EH (cell line): ENCODE measurements around the gene EYA3.

Source experiments
- DNase-seq: peaks from one replicate; pipeline ENCODE4 v3.0.0-alpha.2; 2015; ENCODE audit warnings: low read depth

EYA3 gene

GRCh38 chr1:28112388-28113241 lies 24.2 kb upstream of the EYA3 start:
- peak; percentile 92 for DNase-seq

DNA sequence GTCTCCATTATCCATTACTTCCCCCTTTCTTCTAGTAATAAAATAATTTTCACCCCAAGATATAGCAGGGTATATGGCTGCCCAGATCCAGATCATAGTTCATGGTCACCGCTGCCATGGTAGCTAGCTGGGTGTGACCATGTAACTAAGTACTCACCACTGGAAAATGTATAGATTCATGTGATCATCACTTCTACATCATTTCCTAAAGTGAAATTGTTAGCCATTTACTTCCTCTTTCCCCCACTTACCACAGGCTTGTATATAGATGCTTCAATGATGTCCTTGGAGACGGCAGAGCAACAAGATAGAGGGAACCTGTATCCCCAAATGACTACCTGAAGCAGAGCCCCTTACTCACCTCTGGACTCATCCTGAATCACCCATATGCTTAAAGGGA lies 22.7 kb upstream of the EYA3 start:
- DNase-seq: no peak

DNA sequence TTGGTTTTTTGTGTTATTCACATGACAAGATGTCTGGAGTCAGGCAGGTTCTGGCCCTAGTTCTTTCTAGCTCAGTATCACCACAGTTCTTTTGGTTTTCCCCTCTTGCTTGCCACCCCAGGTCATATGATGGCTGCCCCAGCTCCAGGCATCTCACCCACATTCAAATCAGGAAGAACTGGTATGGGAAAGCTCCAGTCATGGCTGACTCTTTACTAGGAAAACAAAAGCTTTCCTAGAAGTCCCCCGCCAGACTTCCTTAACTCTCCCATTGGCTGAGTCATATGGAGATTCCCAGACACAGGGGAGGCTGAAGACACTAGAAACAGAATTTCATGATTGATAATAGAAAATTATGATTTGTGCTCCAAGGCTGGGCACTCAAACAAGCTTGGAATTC lies 22.1 kb upstream of the EYA3 start:
- peak; percentile 58 for DNase-seq

DNA sequence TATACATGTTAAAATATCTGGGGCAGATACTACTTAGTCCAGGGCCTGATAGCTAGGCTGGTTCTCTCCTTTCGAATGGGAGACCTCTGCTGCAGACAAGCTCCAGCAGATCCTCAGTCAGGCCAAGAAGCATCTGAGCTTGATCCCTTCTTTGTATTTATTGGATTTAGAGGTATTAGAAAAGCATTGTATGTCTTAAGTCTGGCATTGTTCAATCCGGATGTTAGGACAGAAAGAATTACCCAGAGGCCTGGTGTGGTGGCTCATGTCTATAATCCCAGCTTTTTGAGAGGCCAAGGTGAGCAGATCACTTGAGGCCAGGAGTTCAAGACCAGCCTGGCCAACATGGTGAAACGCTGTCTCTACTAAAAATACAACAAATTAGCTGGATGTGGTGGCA lies 21.2 kb upstream of the EYA3 start:
- no peak for DNase-seq

DNA sequence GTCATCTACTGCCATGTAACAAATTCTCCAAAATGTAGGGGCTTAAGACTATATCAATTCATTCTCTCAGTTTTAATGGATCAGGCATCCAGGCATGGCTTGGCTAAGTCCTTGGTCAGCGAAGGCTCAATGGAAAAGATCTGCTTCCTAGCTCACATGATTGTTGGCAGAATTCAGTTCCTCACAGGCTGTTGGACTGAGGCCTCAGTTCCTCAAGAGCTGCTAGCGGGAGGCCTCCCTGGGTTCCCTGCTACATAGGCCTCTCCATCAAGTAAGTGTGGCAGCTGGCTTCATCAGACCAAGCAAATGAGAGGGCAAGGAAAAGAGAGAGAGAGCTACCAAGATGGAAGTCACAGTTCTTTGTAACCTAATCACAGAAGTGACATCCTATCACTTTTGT lies 19.6 kb upstream of the EYA3 start:
- no peak for DNase-seq

GRCh38 chr1:28104866-28105467 lies 16.6 kb upstream of the EYA3 start:
- DNase-seq: peak; percentile 75

- DNase-seq: peak; percentile 11
Observed at GRCh38 chr1:28102189-28102588, 13.8 kb upstream of the EYA3 start.

GRCh38 chr1:28099050-28099769 lies 10.8 kb upstream of the EYA3 start:
- peak; percentile 67 for DNase-seq

DNA sequence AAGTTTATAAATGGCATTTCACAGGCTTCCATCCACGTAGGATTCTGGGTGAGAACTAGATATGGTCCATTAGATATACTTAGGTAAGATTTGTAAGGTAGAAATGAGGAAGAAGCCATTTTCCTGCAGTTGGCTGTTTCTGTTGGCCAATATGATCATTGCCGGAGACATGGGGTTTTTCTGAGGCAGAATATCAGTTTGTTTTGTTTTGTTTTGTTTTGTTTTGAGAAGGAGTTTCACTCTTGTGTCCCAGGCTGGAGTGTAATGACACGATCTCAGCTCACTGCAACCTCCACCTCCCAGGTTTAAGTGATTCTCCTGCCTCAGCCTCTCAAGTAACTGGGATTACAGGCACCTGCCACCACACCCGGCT lies 8.7 kb upstream of the EYA3 start:
- no peak for DNase-seq

- no peak for DNase-seq
Observed at GRCh38 chr1:28096210-28097099, 8.0 kb upstream of the EYA3 start.

GRCh38 chr1:28091043-28091781 lies 2.8 kb upstream of the EYA3 start:
- DNase-seq: peak; percentile 74

- peak; percentile 52 for DNase-seq
Observed at GRCh38 chr1:28087614-28088167, 719 bp downstream of the EYA3 start.

GRCh38 chr1:28086651-28087050 lies 1.8 kb downstream of the EYA3 start:
- no peak for DNase-seq

- no peak for DNase-seq
Observed at GRCh38 chr1:28085129-28085528, 3.3 kb downstream of the EYA3 start.

GRCh38 chr1:28083876-28084275 lies 4.5 kb downstream of the EYA3 start:
- no peak for DNase-seq

DNA sequence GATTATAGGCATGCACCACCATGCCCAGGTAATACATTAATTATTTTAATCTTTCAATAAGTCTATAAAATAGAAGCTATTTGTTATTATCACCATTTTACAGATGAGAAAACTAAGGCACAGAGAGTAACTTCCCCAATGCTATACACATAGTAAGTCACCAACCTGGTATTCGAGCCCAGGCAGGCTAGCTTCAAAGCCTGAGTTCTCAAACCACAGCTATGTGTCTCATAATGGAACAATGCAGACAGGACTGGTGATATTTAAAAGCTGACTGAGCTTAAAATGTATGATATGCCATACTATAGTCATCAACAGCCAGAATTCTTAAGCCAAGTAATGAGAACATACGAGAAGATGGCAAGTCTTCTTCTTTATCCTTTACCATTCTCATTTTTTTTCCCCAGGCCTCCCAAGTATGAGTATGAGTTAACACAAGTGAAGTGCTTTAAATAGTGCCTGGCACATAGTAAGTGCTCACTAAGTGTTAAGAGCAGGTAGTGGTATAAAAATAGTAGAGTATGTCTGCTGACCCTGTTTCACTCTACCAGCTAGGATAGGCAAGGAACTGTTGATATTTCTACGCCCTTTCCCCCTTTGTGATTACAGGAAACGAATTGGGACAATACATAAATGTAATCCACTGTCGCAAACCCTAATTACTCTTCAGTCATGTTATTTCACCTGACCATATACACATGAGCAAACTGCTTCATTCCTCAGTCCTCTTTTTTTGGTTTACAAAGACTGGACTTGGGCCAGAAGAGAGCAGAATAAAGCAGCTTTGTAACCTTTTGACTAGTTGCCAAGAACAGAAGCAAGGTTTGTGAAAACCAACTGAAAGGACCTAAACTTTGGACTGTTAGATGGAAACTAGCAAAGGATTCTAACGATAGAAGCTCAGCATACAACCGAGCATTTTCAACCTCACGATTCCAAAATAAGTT lies 9.5 kb downstream of the EYA3 start:
- peak; percentile 80 for DNase-seq

- DNase-seq: no peak
Observed at GRCh38 chr1:28078262-28078661, 10.1 kb downstream of the EYA3 start.

GRCh38 chr1:28074892-28075511 lies 13.4 kb downstream of the EYA3 start:
- peak; percentile 25 for DNase-seq

- no peak for DNase-seq
Observed at GRCh38 chr1:28073867-28074266, 14.5 kb downstream of the EYA3 start.
